Gastrocnemius medialis (tissue), 4 donors: ENCODE measurements around the gene LRRC72.

Experiments
- CTCF ChIP-seq, 5 experiments: fragments of 450-650 bp in 3 of 5; fragments of 200-600 bp in 2 of 5; sonication (generic) in 2 of 5; IDR thresholded peaks in 4 of 5; conservative IDR thresholded peaks in 1 of 5; 1 replicate in 4 of 5; 2 replicates in 1 of 5; pipeline ENCODE4 v1.5.1; 2016 to 2019; ENCODE audit warnings: antibody characterized with exemption in 5 of 5, mild to moderate bottlenecking in 3 of 5, moderate library complexity in 3 of 5
- POLR2A ChIP-seq, 2 donors: fragments of 450-650 bp; IDR thresholded peaks; one replicate each; pipeline ENCODE4 v1.6.1; 2017; ENCODE audit warnings: antibody characterized with exemption in 2 of 2, mild to moderate bottlenecking in 2 of 2, moderate library complexity in 2 of 2

GRCh38 chr7:16562456-16563220 lies 36.0 kb downstream of the LRRC72 start:
- TF ChIP-seq CTCF (IDR thresholded peaks at IDR 0.05 in 4 of 5, conservative IDR thresholded peaks at IDR 0.05 in 1 of 5) = no peak
- no peak for TF ChIP-seq POLR2A (IDR thresholded peaks at IDR 0.05)
